ENCODE measurements around the gene FGF14.
A peak's percentile ranks its signal among the peaks of the same experiment; 100 is the strongest.

Gene FGF14

DNA sequence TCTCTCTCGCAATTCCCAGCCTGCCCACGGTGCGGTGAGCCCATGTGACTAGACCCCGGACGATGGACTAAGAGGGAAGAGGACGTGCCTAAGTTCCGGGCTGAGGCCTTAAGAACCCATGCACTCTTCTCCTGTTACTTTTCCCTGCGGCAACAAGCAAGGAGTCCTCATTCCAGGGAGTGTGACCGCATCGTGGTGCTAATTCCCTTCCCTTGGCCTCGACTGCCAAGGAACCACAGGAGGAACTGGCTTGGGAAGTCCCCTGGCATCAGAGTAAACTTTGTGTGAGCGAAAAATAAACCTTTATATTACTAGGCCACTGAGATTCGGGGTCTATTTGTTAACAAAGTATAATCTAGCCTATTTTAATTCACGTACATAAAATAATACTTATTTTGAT is 34.0 kb downstream of the FGF14 start:
- no peak for DNase-seq (ENCODE audit: low spot score)

DNA sequence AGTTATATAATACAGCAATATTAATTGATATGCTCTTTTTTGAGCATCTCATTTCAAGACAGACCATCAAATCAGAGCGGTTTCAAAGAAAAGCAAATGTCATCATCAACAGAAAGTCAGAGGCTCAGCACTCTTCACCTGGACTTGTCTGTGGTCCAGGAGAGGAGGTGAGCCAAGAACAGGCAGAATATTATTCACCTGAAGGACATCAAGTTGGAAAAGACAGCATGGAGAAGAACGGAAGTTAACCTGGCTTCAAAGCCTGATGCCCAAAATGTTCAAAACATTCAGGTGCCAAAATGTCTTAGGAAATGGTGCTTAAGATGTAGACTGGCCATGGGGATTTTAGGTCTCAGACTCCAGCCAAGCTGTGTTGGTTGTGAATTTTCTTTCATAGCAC is 40.7 kb downstream of the FGF14 start:
- DNase-seq (ENCODE audit: low spot score), result no peak

DNA sequence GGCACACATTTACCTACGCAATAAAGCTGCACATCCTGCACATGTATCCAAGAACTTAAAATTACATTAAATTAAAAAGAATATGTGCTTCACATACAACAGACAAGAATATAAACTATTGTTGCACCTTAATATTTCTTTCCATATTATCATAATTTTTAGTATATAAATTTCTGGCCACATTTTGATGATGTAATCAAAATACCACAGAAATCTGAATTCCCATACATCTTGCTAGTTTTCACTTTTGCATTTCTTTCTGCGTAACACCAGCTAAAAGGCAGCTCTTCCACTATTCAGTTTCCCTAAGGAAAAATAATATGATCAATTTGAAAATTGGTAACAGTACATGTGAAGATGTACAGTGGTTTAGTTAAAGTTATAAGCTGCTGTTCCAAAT is 42.6 kb downstream of the FGF14 start:
- no peak for DNase-seq (ENCODE audit: low spot score)

- no peak for DNase-seq (ENCODE audit: low spot score)
These were observed 46.6 kb downstream of the FGF14 start for GRCh38 chr13:102355251-102355650.

DNA sequence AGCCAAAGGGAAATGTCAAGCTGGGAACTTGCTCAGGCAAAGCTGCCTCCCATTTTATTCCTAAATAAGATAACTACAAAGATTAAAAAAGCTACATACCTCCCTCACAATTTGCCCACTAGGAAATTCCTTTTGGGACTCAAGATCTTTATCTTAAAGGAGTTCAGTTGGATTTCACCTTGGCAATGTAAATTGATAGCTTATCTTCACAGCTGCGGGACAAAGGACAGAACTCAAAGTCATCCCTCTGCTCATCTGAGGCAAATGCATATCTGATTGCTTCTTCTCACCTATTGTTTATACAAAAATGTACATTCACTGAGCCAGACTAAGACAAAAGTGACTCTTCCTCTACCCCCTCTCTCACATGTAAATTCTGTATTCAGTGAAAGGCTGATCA is 47.8 kb downstream of the FGF14 start:
- no peak for DNase-seq (ENCODE audit: low spot score)

DNA sequence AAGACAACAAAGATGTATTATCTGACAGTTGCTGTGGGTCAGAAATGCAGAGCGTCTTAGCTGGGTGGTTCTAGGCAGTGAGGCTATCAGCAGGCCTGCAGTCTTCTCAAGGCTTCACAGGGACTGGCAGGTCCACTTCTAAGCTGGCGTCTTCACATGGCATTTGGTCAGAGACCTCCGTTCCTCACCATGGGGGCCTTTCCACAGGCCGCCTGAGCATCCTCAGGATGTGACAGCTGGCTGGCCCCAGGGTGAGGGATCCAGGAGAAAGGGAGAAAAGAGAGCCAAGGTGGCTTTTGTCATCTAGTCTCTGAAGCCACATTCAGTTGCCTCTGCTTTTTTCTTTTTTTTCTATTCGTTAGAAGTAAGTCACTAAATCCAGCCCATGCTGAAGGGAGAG is 50.3 kb downstream of the FGF14 start:
- no peak for DNase-seq (ENCODE audit: low spot score)

DNA sequence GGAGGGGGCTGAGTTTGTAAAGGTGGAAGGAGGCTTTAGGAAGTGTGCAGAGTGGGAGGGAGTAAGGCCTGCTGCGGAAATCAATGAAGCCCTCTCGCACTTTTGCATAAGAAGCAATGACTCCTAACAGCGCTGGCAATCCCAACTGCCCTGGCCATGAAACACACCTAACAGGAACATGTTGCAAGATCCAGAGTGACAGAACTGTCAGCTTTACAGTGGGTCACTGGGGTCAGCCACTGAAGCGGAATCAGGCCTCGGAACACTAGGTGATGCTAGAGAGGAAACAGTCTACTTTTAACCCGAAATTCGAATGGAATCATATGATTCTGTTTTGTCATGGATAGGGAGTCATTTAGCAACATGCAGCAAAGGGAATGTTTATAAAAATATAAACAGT is 54.4 kb downstream of the FGF14 start:
- no peak for DNase-seq (ENCODE audit: low spot score)

- no peak for DNase-seq (ENCODE audit: low spot score)
These were observed 55.1 kb downstream of the FGF14 start for GRCh38 chr13:102346769-102347168.

DNA sequence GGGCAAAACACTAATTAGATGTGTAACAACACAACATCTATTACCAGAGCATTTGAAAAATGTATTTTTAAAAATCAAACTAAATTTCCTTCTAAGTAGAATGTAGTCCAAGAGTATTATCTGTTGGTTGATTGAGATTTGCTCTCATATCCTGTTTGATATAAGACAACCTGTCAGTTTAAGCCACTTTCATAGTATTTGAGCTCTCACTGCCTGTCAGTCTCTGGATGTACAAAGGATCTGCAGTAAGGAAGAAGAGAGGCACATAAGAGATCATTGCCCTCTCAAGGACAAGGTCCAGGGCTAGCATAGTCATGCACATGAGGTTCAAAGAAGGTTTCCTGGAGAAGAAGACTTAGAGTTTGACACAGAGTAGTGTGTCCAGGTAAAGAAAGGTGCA is 57.4 kb downstream of the FGF14 start:
- no peak for DNase-seq (ENCODE audit: low spot score)

GRCh38 chr13:102333320-102334198 is 68.3 kb downstream of the FGF14 start:
- no peak for DNase-seq (ENCODE audit: low spot score)

DNA sequence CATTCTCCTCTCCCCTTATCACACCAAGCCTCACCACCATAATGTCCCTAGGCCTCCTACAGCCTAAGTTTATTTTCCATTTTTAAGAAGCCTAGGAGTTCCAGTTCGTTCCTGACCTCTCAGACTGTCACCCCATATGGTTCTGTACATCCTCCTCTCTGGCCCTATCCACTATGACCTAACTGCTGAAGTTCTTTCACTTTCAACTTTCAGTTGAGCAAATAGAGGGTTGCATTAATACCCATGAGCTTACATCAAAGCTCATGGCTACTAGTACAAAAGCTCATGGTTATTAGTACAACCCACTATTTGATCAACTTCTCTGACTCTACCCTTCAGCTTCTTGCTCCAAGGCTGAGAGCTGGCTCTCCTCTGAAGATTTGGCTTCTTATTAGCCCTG is 72.9 kb downstream of the FGF14 start:
- no peak for DNase-seq (ENCODE audit: low spot score)

DNA sequence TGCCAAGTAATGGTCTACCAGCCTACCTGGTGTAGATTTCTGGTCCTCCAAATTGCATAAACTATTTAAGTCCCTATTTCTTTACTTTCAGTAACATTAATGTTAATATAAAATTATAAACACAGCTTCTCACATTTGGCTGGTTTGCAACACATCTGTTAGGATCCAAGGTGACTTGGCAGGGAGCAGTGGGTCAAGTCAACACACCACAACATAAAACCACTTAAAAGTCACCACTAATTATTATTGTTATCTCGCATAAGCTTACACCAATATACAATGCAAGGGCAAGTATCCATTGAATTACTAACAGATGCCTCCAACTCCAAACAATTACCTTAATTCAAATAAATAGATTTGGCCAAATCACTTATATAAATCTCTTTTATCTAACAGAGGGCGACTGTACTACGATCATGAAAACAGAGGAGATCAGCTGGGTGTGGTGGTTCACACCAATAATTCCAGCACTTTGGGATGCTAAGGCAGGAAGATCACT is 74.7 kb downstream of the FGF14 start:
- DNase-seq (ENCODE audit: low spot score), result no peak

DNA sequence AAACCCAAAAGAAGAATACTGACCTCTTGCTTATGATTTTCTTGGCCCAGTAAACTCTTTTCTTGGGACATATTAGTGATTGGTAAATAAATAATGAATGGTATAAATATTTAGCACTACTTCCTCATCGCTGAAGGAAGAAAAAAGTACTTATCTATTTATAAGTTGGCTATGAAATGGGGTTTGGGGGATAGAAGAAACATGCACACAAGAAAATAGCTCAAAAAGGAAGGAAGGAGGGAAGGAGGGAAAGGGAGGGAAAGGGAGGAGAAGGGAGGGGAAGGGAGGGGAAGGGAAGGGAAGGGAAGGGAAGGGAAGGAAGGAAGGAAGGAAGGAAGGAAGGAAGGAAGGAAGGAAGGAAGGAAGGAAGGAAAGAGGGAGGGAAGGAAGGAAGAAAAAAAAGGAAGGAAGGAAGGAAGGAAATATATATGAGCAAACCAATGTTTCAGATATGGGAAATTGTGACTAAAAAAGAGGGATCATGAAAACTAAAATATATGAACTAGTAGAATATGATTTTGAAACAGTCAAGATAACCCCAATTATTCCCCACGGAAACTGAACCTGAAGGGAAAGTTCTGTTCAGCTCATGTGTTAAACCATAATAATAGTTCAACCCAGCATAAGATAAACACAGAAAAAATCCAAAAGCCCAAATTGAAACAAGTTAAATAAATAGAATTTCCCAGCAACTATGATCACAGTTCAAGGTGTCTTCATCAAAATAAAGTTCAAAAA is 75.3 kb downstream of the FGF14 start:
- DNase-seq (ENCODE audit: low spot score), result no peak

GRCh38 chr13:102325321-102325720 is 76.5 kb downstream of the FGF14 start:
- no peak for DNase-seq (ENCODE audit: low spot score)

DNA sequence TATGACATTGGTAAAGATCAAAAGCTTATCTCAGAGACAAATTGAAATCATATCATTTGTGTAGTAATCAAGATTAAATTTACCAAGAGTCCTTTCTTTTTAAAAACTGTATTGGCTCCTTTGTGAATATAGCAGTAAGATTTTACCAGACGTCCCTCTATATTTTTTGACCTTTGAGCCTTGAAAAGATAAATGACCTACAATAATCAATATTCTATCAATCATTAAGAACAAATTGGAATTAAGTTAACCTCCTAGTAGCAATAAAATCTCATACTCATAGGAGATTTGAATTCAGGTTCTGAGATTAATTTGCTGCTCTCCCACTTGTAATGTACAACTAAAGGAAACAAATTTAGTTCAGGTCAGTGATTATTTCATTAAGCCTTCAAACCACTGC is 78.3 kb downstream of the FGF14 start:
- DNase-seq (ENCODE audit: low spot score), result no peak

DNA sequence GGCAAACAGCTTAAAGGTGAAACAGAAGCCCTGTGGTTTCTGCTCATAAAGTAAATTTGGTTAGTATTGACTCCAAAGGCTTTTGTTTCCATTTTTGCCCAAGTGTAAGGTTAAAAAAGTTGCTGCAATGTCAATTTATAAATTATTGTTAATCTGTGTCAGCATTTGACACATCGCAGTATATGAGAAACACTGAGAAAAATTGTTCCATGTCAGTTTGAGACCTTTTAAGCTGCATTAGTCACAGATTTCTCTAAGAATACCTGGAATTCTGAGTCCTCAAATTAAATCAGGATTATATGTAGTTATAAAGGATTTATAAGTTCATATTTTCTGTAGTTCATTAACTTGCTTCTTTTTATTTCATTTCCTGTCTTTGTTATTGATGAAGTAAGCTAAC is 78.8 kb downstream of the FGF14 start:
- DNase-seq (ENCODE audit: low spot score), result no peak

GRCh38 chr13:102322211-102322610 is 79.6 kb downstream of the FGF14 start:
- no peak for DNase-seq (ENCODE audit: low spot score)

DNA sequence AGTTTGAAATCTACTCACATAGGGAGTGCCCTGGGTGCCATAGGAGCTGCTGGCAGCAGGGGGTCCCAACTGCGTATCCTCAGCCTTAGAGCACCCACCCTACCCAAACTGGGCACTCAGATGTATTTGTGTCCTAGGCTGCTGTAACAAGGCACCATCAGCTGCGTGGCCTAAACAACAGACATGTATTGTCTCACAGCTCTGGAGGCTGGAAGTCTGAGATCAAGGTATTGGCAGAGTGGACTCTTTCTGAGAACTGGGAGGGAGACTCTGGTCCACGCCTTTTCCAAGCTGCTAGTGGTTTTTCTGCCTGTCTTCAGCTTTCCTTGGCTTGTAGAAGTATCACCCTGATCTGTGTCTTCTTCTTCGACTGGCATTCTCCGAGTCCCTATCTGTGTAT is 83.6 kb downstream of the FGF14 start:
- no peak for DNase-seq (ENCODE audit: low spot score)

GRCh38 chr13:102317593-102317992 is 84.3 kb downstream of the FGF14 start:
- peak; percentile 11 for DNase-seq (ENCODE audit: low spot score)

- no peak for DNase-seq (ENCODE audit: low spot score)
These were observed 85.1 kb downstream of the FGF14 start for GRCh38 chr13:102316732-102317131.

DNA sequence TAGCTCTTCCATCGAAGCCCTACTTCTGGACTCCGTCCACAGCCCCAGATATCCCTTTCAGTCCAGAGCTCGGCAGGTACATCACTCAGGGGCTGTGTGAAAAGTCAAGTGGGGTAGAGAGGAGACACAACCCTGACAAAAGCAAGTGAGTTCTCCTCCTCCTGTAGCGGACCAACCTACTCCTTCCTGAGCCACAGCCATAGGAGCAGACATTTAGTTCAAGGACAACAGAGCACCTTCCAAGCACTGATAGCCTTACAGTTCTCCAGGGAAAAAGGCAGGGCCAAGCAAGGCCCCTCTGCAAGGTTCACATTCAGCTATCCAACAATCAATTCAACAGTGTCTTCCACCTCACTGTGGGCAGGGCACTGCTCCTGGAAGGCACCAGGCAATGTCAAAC is 89.0 kb downstream of the FGF14 start:
- no peak for DNase-seq (ENCODE audit: low spot score)

DNA sequence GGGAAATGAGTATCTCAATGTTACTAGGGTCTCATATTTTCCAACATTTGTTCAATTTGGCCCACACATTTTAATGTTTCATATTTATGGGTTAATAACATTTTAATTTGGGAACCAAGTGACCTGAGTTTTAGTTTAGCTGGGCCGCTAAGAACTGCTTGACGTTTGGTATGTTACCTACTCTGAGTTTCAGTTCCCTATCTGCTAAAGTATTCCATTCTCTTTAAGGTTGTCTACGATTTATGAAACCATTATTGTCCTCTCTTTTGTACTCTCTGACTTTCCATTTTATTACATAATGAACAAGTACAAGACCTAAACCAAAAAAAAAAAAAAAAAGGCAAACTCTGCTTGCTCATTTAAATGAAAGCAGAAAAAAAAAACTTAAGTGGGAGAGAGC is 89.9 kb downstream of the FGF14 start:
- no peak for DNase-seq (ENCODE audit: low spot score)

DNA sequence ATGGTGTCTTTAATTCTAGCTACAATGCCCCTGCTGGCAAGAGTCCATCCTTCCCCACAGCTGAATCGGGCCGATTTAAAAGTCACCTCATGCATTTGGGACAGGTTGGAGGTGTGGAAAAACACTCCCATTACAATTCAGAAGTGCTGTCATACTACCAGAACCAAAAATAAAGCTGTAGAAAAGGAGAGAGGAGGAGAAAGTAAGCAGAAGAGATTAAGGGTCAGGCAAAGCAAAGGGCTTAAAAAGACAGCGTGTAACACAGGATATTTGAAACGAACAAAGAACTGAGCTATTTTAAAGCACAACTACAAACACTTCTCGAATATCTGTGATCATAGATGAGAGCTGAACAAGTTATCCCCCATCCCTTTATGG is 90.4 kb downstream of the FGF14 start:
- DNase-seq (ENCODE audit: low spot score), result no peak
